Natural killer cell (primary cell): ENCODE data around the gene HAPLN3. TPM values are rescaled to one million over a fixed set of nuclear protein-coding genes. Genes with fewer than 3 reads are reported as not detected.

Experiments used
- ATAC-seq, 3 donors: fragments of 150-1000 bp in 2 of 3; fragments of 200-7000 bp in 1 of 3; cut with Tn5 transposase; 1 replicate in 1 of 3; 2 replicates in 2 of 3; pipeline ENCODE4 v1.10.0; 2021; ENCODE audit warnings: mild to moderate bottlenecking in 2 of 3, moderate library complexity in 2 of 3
- DNase-seq, 2 donors: peaks; one replicate each; pipeline versions ENCODE4 v3.0.0 to v3.0.0-alpha.2; 2013 to 2021; ENCODE audit warnings: mixed read lengths in 1 of 2
- H3K27ac ChIP-seq: one replicate; pipeline ENCODE4 v1.5.1; 2013; ENCODE audit warnings: mild to moderate bottlenecking, low read length
- H3K27me3 ChIP-seq: one replicate; pipeline ENCODE4 v1.6.1; 2013; ENCODE audit warnings: low read length; ENCODE audit not compliant: control insufficient read depth, insufficient read depth
- H3K36me3 ChIP-seq: one replicate; pipeline ENCODE4 v1.6.1; 2013; ENCODE audit warnings: low read length; ENCODE audit not compliant: control insufficient read depth, insufficient read depth
- H3K4me1 ChIP-seq: one replicate; pipeline ENCODE4 v1.6.1; 2013; ENCODE audit warnings: low read length; ENCODE audit not compliant: control insufficient read depth, insufficient read depth
- H3K4me3 ChIP-seq: one replicate; pipeline ENCODE4 v1.5.1; 2013; ENCODE audit warnings: low read length
- H3K9me3 ChIP-seq: one replicate; pipeline ENCODE4 v1.6.1; 2013; ENCODE audit warnings: low read length; ENCODE audit not compliant: control insufficient read depth, insufficient read depth
- H3K27ac Mint-ChIP-seq, 2 donors: one replicate each; pipeline ENCODE4 v1.8.0; 2022; ENCODE audit warnings: mild to moderate bottlenecking in 2 of 2, mixed read lengths in 2 of 2, moderate library complexity in 1 of 2
- H3K27me3 Mint-ChIP-seq, 2 donors: one replicate each; pipeline ENCODE4 v1.8.0; 2022; ENCODE audit warnings: low read depth in 2 of 2, mixed read lengths in 2 of 2
- H3K36me3 Mint-ChIP-seq: one replicate; pipeline ENCODE4 v1.8.0; 2022; ENCODE audit warnings: mixed read lengths
- H3K4me1 Mint-ChIP-seq, 2 donors: one replicate each; pipeline ENCODE4 v1.8.0; 2022; ENCODE audit warnings: mixed read lengths in 2 of 2
- H3K4me3 Mint-ChIP-seq: one replicate; pipeline ENCODE4 v1.8.0; 2022; ENCODE audit warnings: mild to moderate bottlenecking, moderate library complexity, mixed read lengths
- H3K9me3 Mint-ChIP-seq, 2 donors: one replicate each; pipeline ENCODE4 v1.8.0; 2022; ENCODE audit warnings: mixed read lengths in 2 of 2
- WGBS: methylation state at CpG from one replicate; pipeline ENCODE4 v1.1.7; 2013; ENCODE audit warnings: missing lambda C conversion rate; ENCODE audit not compliant: insufficient coverage; 5-methylcytosine and 5-hydroxymethylcytosine counted together
- intact Hi-C: fragments of 100-400 bp; cut with micrococcal nuclease; formaldehyde crosslinking; loops from one replicate; pipeline ENCODE4 v1.14.2; 2022
- total RNA-seq, 4 donors: library from RNA; stranded (reverse); fragments of 120-200 nt in 1 of 4; gene quantifications; one replicate each; pipeline versions ENCODE4 v1.2.3 to v1.2.4, GENCODE V29; 2013 to 2022
- TF ChIP-seq, protein P1 (sequence below): fragments of 200-600 bp; IDR thresholded peaks from one replicate; pipeline ENCODE4 v1.8.0; 2022; ENCODE audit warnings: antibody characterized with exemption

Gene HAPLN3
- total RNA-seq, 3 donors from 2014 or later (not counting 1 experiment from before 2014, with no cell fraction given) = 10.1 to 10.8 (median 10.4) TPM

DNA sequence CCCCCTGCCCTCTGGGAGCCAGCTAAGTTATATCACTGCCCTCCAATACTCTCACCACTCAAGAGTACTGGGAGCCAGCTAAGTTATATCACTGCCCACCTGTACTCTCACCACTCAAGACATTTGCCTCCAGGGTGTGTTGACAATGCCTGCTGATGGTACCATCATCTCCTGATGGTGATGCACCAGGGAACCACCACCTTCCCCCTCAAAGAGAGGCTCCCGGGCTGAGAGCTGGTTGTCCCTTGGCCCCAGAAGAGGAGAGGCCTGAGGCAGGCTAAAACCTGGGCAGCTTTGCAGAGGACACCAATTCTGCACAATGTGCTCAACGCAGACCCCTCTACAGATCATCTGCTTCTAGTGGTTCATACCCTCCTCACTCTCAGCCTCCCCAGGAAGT lies 7.5 kb upstream of the HAPLN3 start:
- ATAC-seq (no peak), DNase-seq (no peak)
- no peaks in the 10 kb centered on the region for H3K36me3 ChIP-seq
- H3K27ac Mint-ChIP-seq = no peak overlapping the region
- no peaks in the 10 kb centered on the region for H3K27me3 ChIP-seq
- H3K4me3 ChIP-seq = no peak overlapping the region
- H3K36me3 Mint-ChIP-seq = no peaks in the 10 kb centered on the region
- intact Hi-C loops = no loop called here
- no peak overlapping the region for H3K4me3 Mint-ChIP-seq
- H3K9me3 ChIP-seq = no peaks in the 10 kb centered on the region
- WGBS = 100% methylated on average over 2 of the region's 2 CpGs
- no peaks in the 10 kb centered on the region for H3K27me3 Mint-ChIP-seq
- no peaks in the 10 kb centered on the region for H3K9me3 Mint-ChIP-seq
- H3K4me1 ChIP-seq = peaks cover 15% of the 10 kb centered on the region
- TF ChIP-seq, protein P1, sequence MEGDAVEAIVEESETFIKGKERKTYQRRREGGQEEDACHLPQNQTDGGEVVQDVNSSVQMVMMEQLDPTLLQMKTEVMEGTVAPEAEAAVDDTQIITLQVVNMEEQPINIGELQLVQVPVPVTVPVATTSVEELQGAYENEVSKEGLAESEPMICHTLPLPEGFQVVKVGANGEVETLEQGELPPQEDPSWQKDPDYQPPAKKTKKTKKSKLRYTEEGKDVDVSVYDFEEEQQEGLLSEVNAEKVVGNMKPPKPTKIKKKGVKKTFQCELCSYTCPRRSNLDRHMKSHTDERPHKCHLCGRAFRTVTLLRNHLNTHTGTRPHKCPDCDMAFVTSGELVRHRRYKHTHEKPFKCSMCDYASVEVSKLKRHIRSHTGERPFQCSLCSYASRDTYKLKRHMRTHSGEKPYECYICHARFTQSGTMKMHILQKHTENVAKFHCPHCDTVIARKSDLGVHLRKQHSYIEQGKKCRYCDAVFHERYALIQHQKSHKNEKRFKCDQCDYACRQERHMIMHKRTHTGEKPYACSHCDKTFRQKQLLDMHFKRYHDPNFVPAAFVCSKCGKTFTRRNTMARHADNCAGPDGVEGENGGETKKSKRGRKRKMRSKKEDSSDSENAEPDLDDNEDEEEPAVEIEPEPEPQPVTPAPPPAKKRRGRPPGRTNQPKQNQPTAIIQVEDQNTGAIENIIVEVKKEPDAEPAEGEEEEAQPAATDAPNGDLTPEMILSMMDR = no peak
- peaks cover 7 to 14% of the 10 kb centered on the region in 2 donors for H3K4me1 Mint-ChIP-seq
- no peak overlapping the region for H3K27ac ChIP-seq

DNA sequence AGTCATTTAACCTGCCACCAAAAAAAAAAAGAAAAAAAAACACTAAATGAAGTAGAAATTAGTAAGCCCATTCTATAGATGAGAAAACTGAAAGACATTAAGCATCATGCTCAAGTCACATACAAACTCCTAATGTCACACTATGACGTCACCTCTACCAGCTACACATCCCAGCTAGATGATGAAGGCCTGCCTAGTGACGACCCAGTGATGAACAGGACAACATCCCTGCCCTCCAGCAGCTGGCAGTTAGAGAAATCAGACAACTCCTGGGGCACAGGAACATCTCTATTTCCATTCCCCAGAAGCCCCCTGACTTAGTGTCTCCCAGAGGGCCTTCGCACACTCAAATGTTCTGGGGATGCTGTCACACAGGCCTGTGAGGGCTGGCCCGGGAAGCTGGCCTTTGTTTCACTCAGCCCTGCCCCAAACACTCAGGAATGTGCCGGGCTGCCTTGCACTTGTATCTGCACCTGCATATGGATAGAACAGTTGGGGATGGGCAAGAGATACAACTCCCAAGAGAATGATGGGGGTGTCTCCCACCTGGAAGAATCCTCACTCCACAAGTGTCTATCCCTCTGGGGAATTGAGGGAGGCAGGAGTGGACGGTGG lies 7.0 kb upstream of the HAPLN3 start:
- Histone ChIP-seq H3K9me3 (no peaks in the 10 kb centered on the region), H3K27ac (no peak overlapping the region), H3K4me3 (no peak overlapping the region), H3K36me3 (no peaks in the 10 kb centered on the region), H3K27me3 (no peaks in the 10 kb centered on the region), H3K4me1 (peaks cover 19% of the 10 kb centered on the region)
- Mint-ChIP-seq H3K4me3 (no peak overlapping the region), H3K4me1 (peaks cover 7 to 18% of the 10 kb centered on the region in 2 donors), H3K9me3 (no peaks in the 10 kb centered on the region), H3K27ac (peak overlapping the region in 1 of 2 donors; percentile 57), H3K36me3 (no peaks in the 10 kb centered on the region), H3K27me3 (no peaks in the 10 kb centered on the region)
- 90% methylated on average over 5 of the region's 6 CpGs for WGBS
- ATAC-seq = no peak
- intact Hi-C loops = no loop called here
- no peak for DNase-seq
- TF ChIP-seq, protein P1 = no peak

DNA sequence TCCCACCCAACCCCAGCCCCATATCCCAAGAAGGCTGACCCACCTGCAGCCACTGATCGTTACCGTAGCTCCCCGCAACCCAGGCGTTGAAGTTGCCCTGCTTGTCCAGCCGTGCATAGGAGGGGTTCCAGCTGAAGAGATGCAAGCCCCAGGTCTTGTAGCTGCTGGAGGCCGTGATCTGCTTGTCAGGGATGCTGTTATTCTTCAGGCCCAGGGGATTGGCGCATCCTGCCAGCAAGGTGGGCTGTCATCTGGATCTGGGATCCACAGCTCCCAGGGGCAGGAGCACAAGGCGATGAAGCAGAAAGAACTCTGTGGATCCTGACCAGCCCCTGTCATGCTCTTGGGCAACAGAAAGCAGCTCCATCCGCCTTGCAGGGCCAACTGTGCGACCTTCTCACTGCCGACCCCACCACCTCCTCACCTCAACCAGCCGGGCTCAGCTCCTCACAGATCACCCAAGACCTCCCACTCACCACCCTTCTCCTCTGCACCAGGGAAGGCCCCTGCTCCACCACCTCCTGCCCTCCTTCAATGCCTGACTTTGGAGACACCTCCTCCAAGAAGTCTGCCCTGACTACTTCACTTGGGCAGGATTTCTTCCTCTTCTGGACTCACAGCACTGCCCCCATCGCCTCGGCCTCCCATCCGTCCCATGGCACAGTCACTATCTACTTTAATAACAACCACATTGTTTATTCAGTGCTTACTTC lies 6.3 kb upstream of the HAPLN3 start:
- Histone ChIP-seq H3K27me3 (no peaks in the 10 kb centered on the region), H3K4me3 (no peak overlapping the region), H3K4me1 (peaks cover 25% of the 10 kb centered on the region), H3K9me3 (no peaks in the 10 kb centered on the region), H3K36me3 (no peaks in the 10 kb centered on the region), H3K27ac (no peak overlapping the region)
- H3K4me1 Mint-ChIP-seq = peaks cover 7 to 19% of the 10 kb centered on the region in 2 donors
- ATAC-seq (no peak), DNase-seq (no peak)
- no peaks in the 10 kb centered on the region for H3K9me3 Mint-ChIP-seq
- intact Hi-C loops = no loop called here
- WGBS = 93% methylated on average over 15 of the region's 15 CpGs
- TF ChIP-seq, protein P1 = no peak
- no peaks in the 10 kb centered on the region for H3K27me3 Mint-ChIP-seq
- no peaks in the 10 kb centered on the region for H3K36me3 Mint-ChIP-seq
- H3K4me3 Mint-ChIP-seq = no peak overlapping the region
- peak overlapping the region in 1 of 2 donors; percentile 57 for H3K27ac Mint-ChIP-seq
